ENCODE measurements around the gene KMT5B. TPM values are rescaled to one million over a fixed set of nuclear protein-coding genes. Genes with fewer than 3 reads are reported as not detected.
A peak's percentile ranks its signal among the peaks of the same experiment; 100 is the strongest.

Gene KMT5B
- total and polyA plus RNA-seq, 2 of the 13 experiments (the other 11 are each of a cell fraction or from before 2014, with no cell fraction given): 17.6 to 23.7 TPM

- TF ChIP-seq DZIP1 (CRISPR knock-in tag; IDR thresholded peaks at IDR 0.05) (no peak), PAX8 (CRISPR knock-in tag; IDR thresholded peaks at IDR 0.05; ENCODE audit: borderline replicate concordance) (no peak), MED13 (CRISPR knock-in tag; IDR thresholded peaks at IDR 0.05) (peak; percentile 87), FOXO1 (CRISPR knock-in tag; IDR thresholded peaks at IDR 0.05) (peak; percentile 94), KDM5B (CRISPR knock-in tag; IDR thresholded peaks at IDR 0.05; ENCODE audit: borderline replicate concordance) (peak; percentile 90), SMAD3 (CRISPR knock-in tag; IDR thresholded peaks at IDR 0.05) (peak; percentile 92), DMAP1 (CRISPR knock-in tag; IDR thresholded peaks at IDR 0.05) (peak; percentile 79), EP300 (IDR thresholded peaks at IDR 0.05; ENCODE audit: low read depth in 2 of 2, low read length in 2 of 2) (peak in 1 of 2 experiments; percentile 92), EP300 (CRISPR knock-in tag; IDR thresholded peaks at IDR 0.05; ENCODE audit: borderline replicate concordance) (peak; percentile 85), JUND (CRISPR knock-in tag; IDR thresholded peaks at IDR 0.05) (peak; percentile 38; the same call in 1 of the 2 replicates), CBX2 (IDR thresholded peaks at IDR 0.05; ENCODE audit: low read depth, low read length) (no peak), CBX2 (CRISPR knock-in tag; IDR thresholded peaks at IDR 0.05; ENCODE audit: low read depth) (no peak), ATF1 (CRISPR knock-in tag; IDR thresholded peaks at IDR 0.05) (no peak), KDM6A (CRISPR knock-in tag; IDR thresholded peaks at IDR 0.05; ENCODE audit: low read depth) (peak; percentile 73; the same call in 1 of the 2 replicates), KLF13 (CRISPR knock-in tag; IDR thresholded peaks at IDR 0.05) (no peak), ZNF772 (CRISPR knock-in tag; IDR thresholded peaks at IDR 0.05) (peak; percentile 97), SRSF9 (IDR thresholded peaks at IDR 0.05; ENCODE audit: borderline replicate concordance, insufficient read depth, low read depth, low read length, poor library complexity, severe bottlenecking) (no peak)
- TF ChIP-seq, protein P1, sequence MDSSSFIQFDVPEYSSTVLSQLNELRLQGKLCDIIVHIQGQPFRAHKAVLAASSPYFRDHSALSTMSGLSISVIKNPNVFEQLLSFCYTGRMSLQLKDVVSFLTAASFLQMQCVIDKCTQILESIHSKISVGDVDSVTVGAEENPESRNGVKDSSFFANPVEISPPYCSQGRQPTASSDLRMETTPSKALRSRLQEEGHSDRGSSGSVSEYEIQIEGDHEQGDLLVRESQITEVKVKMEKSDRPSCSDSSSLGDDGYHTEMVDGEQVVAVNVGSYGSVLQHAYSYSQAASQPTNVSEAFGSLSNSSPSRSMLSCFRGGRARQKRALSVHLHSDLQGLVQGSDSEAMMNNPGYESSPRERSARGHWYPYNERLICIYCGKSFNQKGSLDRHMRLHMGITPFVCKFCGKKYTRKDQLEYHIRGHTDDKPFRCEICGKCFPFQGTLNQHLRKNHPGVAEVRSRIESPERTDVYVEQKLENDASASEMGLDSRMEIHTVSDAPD (CRISPR knock-in tag; IDR thresholded peaks at IDR 0.05): peak; percentile 81; the same call in 1 of the 2 replicates
- TF ChIP-seq, protein P2, sequence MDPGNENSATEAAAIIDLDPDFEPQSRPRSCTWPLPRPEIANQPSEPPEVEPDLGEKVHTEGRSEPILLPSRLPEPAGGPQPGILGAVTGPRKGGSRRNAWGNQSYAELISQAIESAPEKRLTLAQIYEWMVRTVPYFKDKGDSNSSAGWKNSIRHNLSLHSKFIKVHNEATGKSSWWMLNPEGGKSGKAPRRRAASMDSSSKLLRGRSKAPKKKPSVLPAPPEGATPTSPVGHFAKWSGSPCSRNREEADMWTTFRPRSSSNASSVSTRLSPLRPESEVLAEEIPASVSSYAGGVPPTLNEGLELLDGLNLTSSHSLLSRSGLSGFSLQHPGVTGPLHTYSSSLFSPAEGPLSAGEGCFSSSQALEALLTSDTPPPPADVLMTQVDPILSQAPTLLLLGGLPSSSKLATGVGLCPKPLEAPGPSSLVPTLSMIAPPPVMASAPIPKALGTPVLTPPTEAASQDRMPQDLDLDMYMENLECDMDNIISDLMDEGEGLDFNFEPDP (CRISPR knock-in tag; conservative IDR thresholded peaks at IDR 0.05): no peak
- TF ChIP-seq, protein P3, sequence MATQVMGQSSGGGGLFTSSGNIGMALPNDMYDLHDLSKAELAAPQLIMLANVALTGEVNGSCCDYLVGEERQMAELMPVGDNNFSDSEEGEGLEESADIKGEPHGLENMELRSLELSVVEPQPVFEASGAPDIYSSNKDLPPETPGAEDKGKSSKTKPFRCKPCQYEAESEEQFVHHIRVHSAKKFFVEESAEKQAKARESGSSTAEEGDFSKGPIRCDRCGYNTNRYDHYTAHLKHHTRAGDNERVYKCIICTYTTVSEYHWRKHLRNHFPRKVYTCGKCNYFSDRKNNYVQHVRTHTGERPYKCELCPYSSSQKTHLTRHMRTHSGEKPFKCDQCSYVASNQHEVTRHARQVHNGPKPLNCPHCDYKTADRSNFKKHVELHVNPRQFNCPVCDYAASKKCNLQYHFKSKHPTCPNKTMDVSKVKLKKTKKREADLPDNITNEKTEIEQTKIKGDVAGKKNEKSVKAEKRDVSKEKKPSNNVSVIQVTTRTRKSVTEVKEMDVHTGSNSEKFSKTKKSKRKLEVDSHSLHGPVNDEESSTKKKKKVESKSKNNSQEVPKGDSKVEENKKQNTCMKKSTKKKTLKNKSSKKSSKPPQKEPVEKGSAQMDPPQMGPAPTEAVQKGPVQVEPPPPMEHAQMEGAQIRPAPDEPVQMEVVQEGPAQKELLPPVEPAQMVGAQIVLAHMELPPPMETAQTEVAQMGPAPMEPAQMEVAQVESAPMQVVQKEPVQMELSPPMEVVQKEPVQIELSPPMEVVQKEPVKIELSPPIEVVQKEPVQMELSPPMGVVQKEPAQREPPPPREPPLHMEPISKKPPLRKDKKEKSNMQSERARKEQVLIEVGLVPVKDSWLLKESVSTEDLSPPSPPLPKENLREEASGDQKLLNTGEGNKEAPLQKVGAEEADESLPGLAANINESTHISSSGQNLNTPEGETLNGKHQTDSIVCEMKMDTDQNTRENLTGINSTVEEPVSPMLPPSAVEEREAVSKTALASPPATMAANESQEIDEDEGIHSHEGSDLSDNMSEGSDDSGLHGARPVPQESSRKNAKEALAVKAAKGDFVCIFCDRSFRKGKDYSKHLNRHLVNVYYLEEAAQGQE (IDR thresholded peaks at IDR 0.05; ENCODE audit: borderline replicate concordance in 1 of 2, low read depth in 1 of 2, low read length in 2 of 2): peak in 1 of 2 experiments; percentile 68; a peak in 1 of 4 replicates
Measured at GRCh38 chr11:68146704-68147474, 66.2 kb downstream of the KMT5B start (continued).

Data from HepG2 (cell line).